ENCODE measurements around the gene KIAA0408. TPM values are rescaled to one million over a fixed set of nuclear protein-coding genes. Genes with fewer than 3 reads are reported as not detected.

The KIAA0408 gene
- total RNA-seq, 1 experiment from 2014 or later: 0.25 TPM

DNA sequence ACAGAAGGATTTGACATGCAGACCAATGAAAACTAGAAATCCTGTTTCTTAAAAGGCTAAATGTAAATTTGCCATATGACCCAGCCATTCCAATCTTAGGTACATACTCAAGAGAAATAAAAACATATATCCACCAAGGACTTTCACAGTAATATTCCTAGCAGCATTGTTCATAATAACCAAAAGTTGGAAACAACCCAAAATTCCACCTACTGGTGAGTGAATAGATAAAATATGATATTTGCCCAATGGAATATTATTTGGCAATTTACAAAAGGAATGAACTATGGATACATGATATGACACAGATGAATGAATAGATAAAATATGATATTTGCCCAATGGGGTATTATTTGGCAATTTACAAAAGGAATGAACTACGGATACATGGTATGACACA, 37.3 kb upstream of the KIAA0408 start:
- BruUV-seq (replicated peaks): no TSS peak
- ChIA-PET CTCF (interaction anchor here (5.1 kb wide), 1 partner anchor 20 kb away, joined by 24 read pairs; no protein-coding TSS in a partner anchor), POLR2A (no interaction called here), RAD21 (ENCODE audit: low non-redundant PET in 1 of 2, low total read pairs in 2 of 2, uncharacterized antibody in 2 of 2, unreplicated experiment in 2 of 2) (no interaction called here)
- TF ChIP-seq ZNF274 (IDR thresholded peaks at IDR 0.05; ENCODE audit: low read depth, low read length): no peak
- TF ChIP-seq ZBTB33 (IDR thresholded peaks at IDR 0.05; ENCODE audit: extremely low read depth, insufficient replicate concordance, low read length): no peak
- no peak for TF ChIP-seq POLR2AphosphoS5 (IDR thresholded peaks at IDR 0.05; ENCODE audit: low read depth, low read length)
- no peak for TF ChIP-seq CBX3 (IDR thresholded peaks at IDR 0.05; ENCODE audit: low read depth)
- TF ChIP-seq POLR2A (IDR thresholded peaks at IDR 0.05; ENCODE audit: borderline replicate concordance, extremely low read depth, insufficient read depth, insufficient read length): no peak
- TF ChIP-seq, protein P1, sequence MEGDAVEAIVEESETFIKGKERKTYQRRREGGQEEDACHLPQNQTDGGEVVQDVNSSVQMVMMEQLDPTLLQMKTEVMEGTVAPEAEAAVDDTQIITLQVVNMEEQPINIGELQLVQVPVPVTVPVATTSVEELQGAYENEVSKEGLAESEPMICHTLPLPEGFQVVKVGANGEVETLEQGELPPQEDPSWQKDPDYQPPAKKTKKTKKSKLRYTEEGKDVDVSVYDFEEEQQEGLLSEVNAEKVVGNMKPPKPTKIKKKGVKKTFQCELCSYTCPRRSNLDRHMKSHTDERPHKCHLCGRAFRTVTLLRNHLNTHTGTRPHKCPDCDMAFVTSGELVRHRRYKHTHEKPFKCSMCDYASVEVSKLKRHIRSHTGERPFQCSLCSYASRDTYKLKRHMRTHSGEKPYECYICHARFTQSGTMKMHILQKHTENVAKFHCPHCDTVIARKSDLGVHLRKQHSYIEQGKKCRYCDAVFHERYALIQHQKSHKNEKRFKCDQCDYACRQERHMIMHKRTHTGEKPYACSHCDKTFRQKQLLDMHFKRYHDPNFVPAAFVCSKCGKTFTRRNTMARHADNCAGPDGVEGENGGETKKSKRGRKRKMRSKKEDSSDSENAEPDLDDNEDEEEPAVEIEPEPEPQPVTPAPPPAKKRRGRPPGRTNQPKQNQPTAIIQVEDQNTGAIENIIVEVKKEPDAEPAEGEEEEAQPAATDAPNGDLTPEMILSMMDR (IDR thresholded peaks at IDR 0.05 in 2 of 3, conservative IDR thresholded peaks at IDR 0.05 in 1 of 3; ENCODE audit: borderline replicate concordance in 1 of 3, insufficient read depth in 1 of 3, low read depth in 2 of 3, low read length in 2 of 3): peak in 1 of 3 experiments; percentile 35; a peak in 3 of 6 replicates
- no peak for TF ChIP-seq SP1 (IDR thresholded peaks at IDR 0.05; ENCODE audit: low read depth)
- TF ChIP-seq EZH2phosphoT487 (IDR thresholded peaks at IDR 0.05; ENCODE audit: borderline replicate concordance): no peak
- Histone ChIP-seq H3K4me3 (replicated peaks in 1 of 2; ENCODE audit: low read depth in 1 of 2, low read length in 2 of 2) (no peak overlapping the region), H4K20me1 (ENCODE audit: insufficient read depth) (no peaks in the 10 kb centered on the region), H3K9me3 (ENCODE audit: control insufficient read depth in 1 of 2, insufficient read depth in 1 of 2, low read depth in 1 of 2, low read length in 2 of 2) (no peaks in the 10 kb centered on the region), H3K4me2 (ENCODE audit: low read length) (no peak overlapping the region), H3K27me3 (ENCODE audit: insufficient read depth, low read length) (no peaks in the 10 kb centered on the region), H3K9ac (ENCODE audit: low read length) (no peak overlapping the region), H3K4me1 (ENCODE audit: control insufficient read depth in 1 of 2, insufficient read depth in 2 of 2, low read length in 2 of 2) (no peaks in the 10 kb centered on the region), H3K27ac (ENCODE audit: low read depth, low read length) (no peak overlapping the region), H3K79me2 (ENCODE audit: insufficient read depth, low read length) (no peaks in the 10 kb centered on the region), H2AFZ (ENCODE audit: low read depth, low read length, poor library complexity, severe bottlenecking) (no peak overlapping the region), H3K36me3 (ENCODE audit: control insufficient read depth in 1 of 2, insufficient read depth in 2 of 2, low read length in 2 of 2) (no peaks in the 10 kb centered on the region), H3K9me2 (ENCODE audit: insufficient read depth) (no peaks in the 10 kb centered on the region)
- DNase-seq (ENCODE audit: low read depth, low spot score): no peak
- no peak for ATAC-seq
- intact Hi-C loops (cut with micrococcal nuclease): no loop called here
